ENCODE results near the gene UBE4B. TPM values are rescaled to one million over a fixed set of nuclear protein-coding genes. Genes with fewer than 3 reads are reported as not detected.

Gene UBE4B
- total RNA-seq, 1 experiment from 2014 or later = 31.2 TPM

DNA sequence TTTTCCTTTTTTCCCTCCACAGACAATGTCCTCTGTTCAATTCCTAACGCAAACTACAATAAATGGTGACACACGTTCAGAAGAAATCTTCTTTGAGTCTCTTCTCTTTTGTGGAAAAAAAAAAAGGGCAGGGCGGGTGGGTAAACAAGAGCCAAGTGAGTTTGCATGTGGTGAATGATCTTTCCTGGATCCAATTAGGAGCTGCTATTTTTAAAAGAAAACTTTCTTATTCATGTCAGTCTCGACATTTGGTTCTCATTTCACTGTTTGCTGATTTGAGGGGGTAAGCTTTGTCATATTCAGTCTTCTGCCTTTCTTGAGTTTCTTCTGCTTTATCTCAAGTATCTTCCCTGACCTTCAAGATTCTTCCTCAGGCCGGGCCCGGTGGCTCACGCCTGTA, 148.4 kb downstream of the UBE4B start:
- TF ChIP-seq CTCF (IDR thresholded peaks at IDR 0.05; ENCODE audit: unreplicated experiment) = no peak
- H3K4me3 Mint-ChIP-seq (ENCODE audit: unreplicated experiment) = no peak overlapping the region
- no peaks in the 10 kb centered on the region for H3K4me1 Mint-ChIP-seq (ENCODE audit: insufficient read depth, unreplicated experiment)
- BruUV-seq (replicated peaks) = no TSS peak
- intact Hi-C loops (cut with micrococcal nuclease) = no loop called here
- H3K9me3 Mint-ChIP-seq (ENCODE audit: unreplicated experiment) = no peaks in the 10 kb centered on the region
- no peak for DNase-seq (ENCODE audit: unreplicated experiment)
- H3K27me3 Mint-ChIP-seq (ENCODE audit: insufficient read depth, unreplicated experiment) = no peaks in the 10 kb centered on the region
- ChIA-PET CTCF (no interaction called here), POLR2A (no interaction called here)
- H3K36me3 Mint-ChIP-seq (ENCODE audit: insufficient read depth, unreplicated experiment) = peaks cover 44% of the 10 kb centered on the region
- no peak overlapping the region for H3K27ac Mint-ChIP-seq (ENCODE audit: low read depth, unreplicated experiment)

DNA sequence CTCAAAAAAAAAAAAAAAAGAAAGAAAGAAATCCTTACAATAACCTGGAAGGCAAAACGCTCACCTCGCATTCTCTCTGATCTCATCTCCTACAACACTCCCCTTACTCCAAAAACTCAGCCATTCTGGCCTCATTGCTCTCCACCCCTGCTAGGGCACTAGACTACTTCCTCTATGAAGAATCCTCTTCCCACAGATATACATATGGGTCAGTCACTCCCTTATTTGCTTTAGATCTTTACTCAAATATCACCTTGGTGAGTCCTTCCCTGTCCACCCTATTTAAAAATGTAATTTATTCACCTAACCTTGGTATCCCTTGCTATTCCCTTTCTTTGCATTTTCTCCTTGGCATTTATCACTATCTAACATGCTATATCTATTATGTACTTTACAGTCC, 153.0 kb downstream of the UBE4B start:
- Mint-ChIP-seq H3K27ac (ENCODE audit: low read depth, unreplicated experiment) (no peak overlapping the region), H3K9me3 (ENCODE audit: unreplicated experiment) (peaks cover 7% of the 10 kb centered on the region), H3K4me1 (ENCODE audit: insufficient read depth, unreplicated experiment) (no peaks in the 10 kb centered on the region), H3K36me3 (ENCODE audit: insufficient read depth, unreplicated experiment) (peaks cover 30% of the 10 kb centered on the region), H3K27me3 (ENCODE audit: insufficient read depth, unreplicated experiment) (no peaks in the 10 kb centered on the region), H3K4me3 (ENCODE audit: unreplicated experiment) (no peak overlapping the region)
- DNase-seq (ENCODE audit: unreplicated experiment) = no peak
- BruUV-seq (replicated peaks) = no TSS peak
- ChIA-PET POLR2A (no interaction called here), CTCF (interaction anchor here (0.7 kb wide), 1 partner anchor 78 kb away, joined by 3 read pairs; no protein-coding TSS in a partner anchor)
- intact Hi-C loops (cut with micrococcal nuclease) = no loop called here
- no peak for TF ChIP-seq CTCF (IDR thresholded peaks at IDR 0.05; ENCODE audit: unreplicated experiment)

DNA sequence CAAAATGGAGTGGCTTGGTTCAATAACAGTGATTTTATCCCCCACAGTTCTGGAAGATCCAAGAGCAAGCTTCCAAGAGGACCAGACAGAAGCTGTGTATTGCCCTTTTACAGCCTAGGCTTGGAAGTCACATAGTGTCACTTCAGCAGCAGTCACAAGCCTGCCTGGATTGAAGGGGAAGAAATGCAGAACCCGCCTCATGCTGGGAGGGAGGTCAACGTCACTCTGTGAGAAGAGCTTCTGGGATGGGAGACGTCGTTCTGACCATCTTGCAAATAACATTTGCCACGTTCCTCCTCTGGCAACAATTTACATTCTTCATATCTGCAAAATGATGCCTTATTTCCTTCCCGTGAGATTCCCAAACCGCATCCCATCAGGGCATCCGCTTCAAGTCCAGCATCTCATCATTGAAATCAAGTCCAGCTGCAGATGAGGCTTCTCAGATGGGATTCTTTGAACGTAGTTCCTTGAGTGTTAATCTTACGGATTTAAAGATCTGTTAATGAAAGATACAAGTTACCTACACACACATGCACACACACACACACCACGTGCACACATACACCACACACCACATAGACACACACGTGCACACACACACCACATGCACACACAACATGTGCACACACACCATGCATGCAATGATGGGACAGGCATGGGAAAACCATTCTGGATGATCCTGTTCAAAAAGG, 153.7 kb downstream of the UBE4B start:
- CTCF ChIA-PET = no interaction called here
- Mint-ChIP-seq H3K27me3 (ENCODE audit: insufficient read depth, unreplicated experiment) (no peaks in the 10 kb centered on the region), H3K36me3 (ENCODE audit: insufficient read depth, unreplicated experiment) (peaks cover 23% of the 10 kb centered on the region), H3K4me1 (ENCODE audit: insufficient read depth, unreplicated experiment) (no peaks in the 10 kb centered on the region), H3K27ac (ENCODE audit: low read depth, unreplicated experiment) (no peak overlapping the region), H3K9me3 (ENCODE audit: unreplicated experiment) (peaks cover 7% of the 10 kb centered on the region), H3K4me3 (ENCODE audit: unreplicated experiment) (no peak overlapping the region)
- no peak for TF ChIP-seq CTCF (IDR thresholded peaks at IDR 0.05; ENCODE audit: unreplicated experiment)
- POLR2A ChIA-PET = no interaction called here
- no peak for DNase-seq (ENCODE audit: unreplicated experiment)
- BruUV-seq (replicated peaks) = no TSS peak
- intact Hi-C loops (cut with micrococcal nuclease) = no loop called here

- ChIA-PET POLR2A (no interaction called here), CTCF (no interaction called here)
- H3K27me3 Mint-ChIP-seq (ENCODE audit: insufficient read depth, unreplicated experiment) = no peaks in the 10 kb centered on the region
- no TSS peak for BruUV-seq (replicated peaks)
- peaks cover 18% of the 10 kb centered on the region for H3K36me3 Mint-ChIP-seq (ENCODE audit: insufficient read depth, unreplicated experiment)
- no peaks in the 10 kb centered on the region for H3K4me1 Mint-ChIP-seq (ENCODE audit: insufficient read depth, unreplicated experiment)
- intact Hi-C loops (cut with micrococcal nuclease) = no loop called here
- no peak for TF ChIP-seq CTCF (IDR thresholded peaks at IDR 0.05; ENCODE audit: unreplicated experiment)
- peaks cover 7% of the 10 kb centered on the region for H3K9me3 Mint-ChIP-seq (ENCODE audit: unreplicated experiment)
- no peak overlapping the region for H3K27ac Mint-ChIP-seq (ENCODE audit: low read depth, unreplicated experiment)
- H3K4me3 Mint-ChIP-seq (ENCODE audit: unreplicated experiment) = no peak overlapping the region
- no peak for DNase-seq (ENCODE audit: unreplicated experiment)
These were observed 154.2 kb downstream of the UBE4B start for GRCh38 chr1:10187026-10187334.

All from MCF 10A (cell line).